AG10803 (cell line): ENCODE data around the gene WNT11.

Source experiments
- DNase-seq: peaks from one replicate; pipeline ENCODE4 v3.0.0; 2010; ENCODE audit warnings: low read depth
- H3K4me3 ChIP-seq: 2 replicates; pipeline ENCODE4 v1.5.1; 2011; ENCODE audit warnings: mild to moderate bottlenecking, low read length, control low read depth
- TF ChIP-seq, protein P1 (sequence below): conservative IDR thresholded peaks from 2 replicates; pipeline ENCODE4 v1.5.1; 2011; ENCODE audit warnings: mild to moderate bottlenecking, low read length, control low read depth, inconsistent platforms

The WNT11 gene

DNA sequence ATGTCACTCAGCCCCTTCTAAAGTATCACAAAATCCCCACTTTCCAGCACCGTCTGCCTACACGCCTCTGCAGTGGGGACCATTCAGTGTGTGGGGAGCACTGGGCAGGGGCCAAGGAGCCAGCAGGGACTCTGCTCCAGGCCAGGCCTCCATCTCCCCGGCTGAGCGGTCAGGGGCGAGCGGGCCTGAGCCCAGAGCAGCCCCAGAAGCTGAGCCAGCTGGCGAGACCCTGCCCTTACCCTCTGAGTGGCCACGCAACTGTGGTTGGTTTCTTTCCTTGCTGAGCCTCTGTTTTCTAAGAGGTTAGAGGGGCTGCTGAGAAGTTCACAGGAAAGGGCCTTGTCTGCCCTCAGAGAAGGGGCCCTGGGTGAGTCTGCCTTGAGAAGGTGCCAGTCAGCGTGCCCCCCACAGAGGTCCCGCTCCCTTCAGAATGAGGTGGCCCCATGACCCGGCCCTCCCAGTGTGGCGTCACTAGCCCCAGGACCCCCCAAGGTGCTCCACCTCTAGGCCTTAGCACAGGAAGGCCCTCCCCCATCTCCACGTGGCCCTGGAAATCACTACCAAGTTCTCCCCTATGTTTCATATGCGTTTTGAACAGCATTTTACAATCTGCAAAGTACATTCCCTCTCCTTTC is 46.9 kb downstream of the WNT11 start:
- no peak for DNase-seq
- no peak overlapping the region for H3K4me3 ChIP-seq
- TF ChIP-seq, protein P1, sequence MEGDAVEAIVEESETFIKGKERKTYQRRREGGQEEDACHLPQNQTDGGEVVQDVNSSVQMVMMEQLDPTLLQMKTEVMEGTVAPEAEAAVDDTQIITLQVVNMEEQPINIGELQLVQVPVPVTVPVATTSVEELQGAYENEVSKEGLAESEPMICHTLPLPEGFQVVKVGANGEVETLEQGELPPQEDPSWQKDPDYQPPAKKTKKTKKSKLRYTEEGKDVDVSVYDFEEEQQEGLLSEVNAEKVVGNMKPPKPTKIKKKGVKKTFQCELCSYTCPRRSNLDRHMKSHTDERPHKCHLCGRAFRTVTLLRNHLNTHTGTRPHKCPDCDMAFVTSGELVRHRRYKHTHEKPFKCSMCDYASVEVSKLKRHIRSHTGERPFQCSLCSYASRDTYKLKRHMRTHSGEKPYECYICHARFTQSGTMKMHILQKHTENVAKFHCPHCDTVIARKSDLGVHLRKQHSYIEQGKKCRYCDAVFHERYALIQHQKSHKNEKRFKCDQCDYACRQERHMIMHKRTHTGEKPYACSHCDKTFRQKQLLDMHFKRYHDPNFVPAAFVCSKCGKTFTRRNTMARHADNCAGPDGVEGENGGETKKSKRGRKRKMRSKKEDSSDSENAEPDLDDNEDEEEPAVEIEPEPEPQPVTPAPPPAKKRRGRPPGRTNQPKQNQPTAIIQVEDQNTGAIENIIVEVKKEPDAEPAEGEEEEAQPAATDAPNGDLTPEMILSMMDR, result no peak

DNA sequence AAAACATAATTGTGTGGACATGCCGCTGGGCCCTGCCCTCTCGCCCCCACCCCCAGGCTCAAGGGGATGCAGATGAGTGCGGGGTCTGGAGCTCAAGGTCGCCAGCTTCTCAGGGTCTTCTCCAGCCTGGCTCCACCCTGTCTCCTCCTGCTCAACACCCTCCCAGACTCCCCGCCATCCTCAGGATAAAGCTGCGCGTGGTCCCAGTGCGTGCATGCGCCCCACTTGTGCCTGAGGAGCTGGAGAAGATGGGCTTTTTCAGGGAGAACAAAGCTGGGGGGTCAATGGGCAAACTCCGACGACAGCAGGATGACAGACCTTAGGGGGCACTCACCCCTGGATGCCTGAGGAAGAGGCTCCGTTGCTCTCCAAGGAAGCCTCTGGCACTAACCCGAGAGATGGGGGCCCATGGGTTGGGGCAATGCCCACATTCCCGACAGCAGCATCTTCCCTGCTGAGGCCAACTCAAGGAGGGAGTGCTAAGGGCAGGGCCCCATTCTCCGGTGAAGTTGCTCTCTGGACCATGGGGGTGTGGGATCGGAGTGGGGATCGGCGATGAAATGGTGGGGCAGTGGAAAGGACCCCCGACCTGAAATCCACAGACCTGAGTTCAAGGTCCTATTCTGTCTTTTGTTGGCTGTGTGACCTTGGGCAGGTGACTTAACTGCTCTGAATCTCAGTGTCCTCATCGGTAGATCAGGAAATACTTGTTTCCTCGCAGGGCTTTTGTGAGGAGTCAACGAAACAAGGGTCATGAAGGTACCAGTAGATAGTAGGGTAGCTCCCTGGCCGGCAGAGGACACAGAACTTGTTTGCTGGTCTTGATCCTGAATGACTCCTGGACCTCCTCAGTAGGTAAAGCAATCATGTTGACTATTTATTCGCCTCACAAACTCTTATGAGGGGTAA is 47.7 kb downstream of the WNT11 start:
- TF ChIP-seq, protein P1, result no peak
- no peak for DNase-seq
- H3K4me3 ChIP-seq, result no peak overlapping the region

DNA sequence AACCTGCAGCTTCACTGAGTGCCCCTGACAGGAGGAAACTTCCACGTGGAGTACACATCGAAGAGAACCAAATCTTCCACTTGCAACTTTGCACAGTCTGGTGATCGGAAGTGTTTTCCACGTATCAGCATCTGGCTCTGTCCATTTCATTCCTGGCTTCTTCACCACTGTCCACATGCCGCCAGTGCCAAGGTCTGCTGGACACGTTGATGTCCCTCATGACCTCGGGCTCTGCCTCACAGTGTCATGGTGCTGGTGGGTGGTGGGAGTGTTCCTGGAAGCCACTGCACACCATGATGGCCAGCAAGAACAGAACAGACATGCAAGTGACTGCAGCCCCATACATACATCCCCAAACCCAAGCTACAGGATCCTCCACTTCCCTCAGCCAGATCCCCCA is 48.4 kb downstream of the WNT11 start:
- no peak overlapping the region for H3K4me3 ChIP-seq
- DNase-seq, result no peak
- TF ChIP-seq, protein P1, result no peak

DNA sequence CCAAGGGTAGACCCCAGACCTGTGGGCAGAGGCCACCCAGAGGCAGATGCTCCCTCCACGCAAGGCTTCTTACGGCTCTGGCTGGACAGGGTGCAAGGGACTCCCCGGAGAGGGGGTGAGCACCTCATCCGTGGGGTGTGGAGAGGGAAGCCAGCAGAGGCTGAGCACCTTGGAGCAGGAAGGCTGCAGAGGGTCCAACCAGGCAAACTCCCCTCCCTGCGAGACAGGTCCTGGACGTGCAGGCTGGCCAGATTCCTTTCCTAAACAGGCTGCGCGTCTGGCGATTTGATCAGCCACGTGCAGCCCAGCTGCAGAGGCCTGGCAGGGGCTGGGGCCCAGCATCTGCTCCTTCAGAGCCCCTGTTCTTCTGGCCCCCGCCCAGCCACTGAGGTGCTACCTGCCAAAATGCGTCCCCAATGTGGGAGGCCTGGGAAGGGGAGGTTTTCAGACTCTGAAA is 49.3 kb downstream of the WNT11 start:
- H3K4me3 ChIP-seq, result no peak overlapping the region
- TF ChIP-seq, protein P1, result no peak
- no peak for DNase-seq

DNA sequence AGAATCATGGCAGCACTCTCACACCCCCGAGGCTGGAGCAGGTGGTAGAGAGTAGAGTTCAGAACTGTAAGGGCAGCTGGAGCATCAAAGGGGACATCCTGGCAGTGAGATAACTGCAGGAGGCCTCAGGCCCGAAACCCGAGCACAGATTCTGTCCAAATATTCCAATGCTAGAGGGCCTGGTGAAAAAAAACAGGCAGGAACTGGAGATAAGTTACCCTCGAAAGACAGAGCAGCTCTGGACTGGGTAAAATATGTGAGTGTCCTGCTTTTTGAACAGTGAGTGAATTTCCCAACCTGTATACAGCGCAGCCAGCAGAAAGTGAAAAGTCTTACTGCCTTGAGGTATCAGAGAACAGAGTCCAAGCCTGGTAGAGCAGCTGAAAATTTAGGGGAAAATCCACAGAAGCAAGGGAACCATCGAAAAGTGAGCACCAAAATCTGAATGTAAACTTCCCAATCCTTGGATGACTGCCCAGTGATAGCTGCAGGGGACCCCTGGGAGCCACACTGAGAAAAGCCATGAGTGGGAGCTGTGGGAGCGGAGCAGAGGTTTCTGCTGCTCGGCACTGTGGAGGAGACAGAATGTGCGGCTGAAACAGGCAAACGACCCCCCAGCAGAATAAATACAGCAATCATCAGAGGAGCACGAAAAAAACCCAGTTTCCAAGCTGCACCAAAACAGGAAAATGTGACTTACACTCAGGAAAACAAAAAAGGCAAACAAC is 50.6 kb downstream of the WNT11 start:
- DNase-seq, result no peak
- no peak overlapping the region for H3K4me3 ChIP-seq
- TF ChIP-seq, protein P1, result no peak

DNA sequence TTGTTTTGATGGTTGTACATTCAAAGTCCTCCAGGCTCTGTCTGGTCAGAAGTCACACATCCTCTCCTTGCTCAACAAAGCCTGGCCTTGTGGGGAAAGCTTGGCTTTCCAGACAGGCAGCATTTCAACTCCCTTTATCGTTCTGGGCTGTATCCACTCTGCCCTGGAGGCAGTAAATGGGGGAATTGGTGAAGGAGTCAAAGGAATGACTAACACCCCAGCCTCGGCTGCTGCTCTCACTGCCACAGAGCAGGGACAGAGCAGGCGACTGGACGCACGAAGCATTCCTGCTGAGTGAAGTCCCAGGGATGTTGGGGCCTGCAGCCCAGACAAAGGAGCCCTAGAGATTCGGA is 52.8 kb downstream of the WNT11 start:
- DNase-seq, result peak; percentile 67
- TF ChIP-seq, protein P1, result no peak
- H3K4me3 ChIP-seq, result no peak overlapping the region
